H9 (cell line): ENCODE measurements around the gene PTPA. TPM values are rescaled to one million over a fixed set of nuclear protein-coding genes. Genes with fewer than 3 reads are reported as not detected.
"Not testable (repeated sequence)": the region's sequence is repeated elsewhere in the genome, so short reads cannot be mapped to it uniquely, and the experiment has no call there.

ENCODE experiments used
- DNase-seq: peaks from one replicate; pipeline ENCODE4 v3.0.0-alpha.2; 2017
- H2AFZ ChIP-seq: one replicate; pipeline ENCODE4 v1.6.1; 2013; ENCODE audit warnings: mild to moderate bottlenecking, low read length, control low read depth, moderate library complexity
- H2AK5ac ChIP-seq: 2 replicates; pipeline ENCODE4 v1.6.1; 2013; ENCODE audit warnings: low read length, control low read depth, mixed read lengths; ENCODE audit not compliant: insufficient read length
- H2BK120ac ChIP-seq: one replicate; pipeline ENCODE4 v1.6.1; 2013; ENCODE audit warnings: low read depth, mild to moderate bottlenecking, low read length, control low read depth, inconsistent platforms; ENCODE audit not compliant: poor library complexity, severe bottlenecking
- H2BK12ac ChIP-seq: 2 replicates; pipeline ENCODE4 v1.6.1; 2013; ENCODE audit warnings: low read length, control low read depth, mixed read lengths, low read depth; ENCODE audit not compliant: insufficient read length
- H2BK15ac ChIP-seq: 2 replicates; pipeline ENCODE4 v1.6.1; 2013; ENCODE audit warnings: low read depth, low read length, control low read depth
- H2BK20ac ChIP-seq: one replicate; pipeline ENCODE4 v1.6.1; 2013; ENCODE audit warnings: low read depth, mild to moderate bottlenecking, low read length, control low read depth, inconsistent platforms; ENCODE audit not compliant: poor library complexity, severe bottlenecking
- H2BK5ac ChIP-seq: 2 replicates; pipeline ENCODE4 v1.6.1; 2013; ENCODE audit warnings: low read length, control low read depth, mixed read lengths; ENCODE audit not compliant: insufficient read length
- H3K14ac ChIP-seq: 2 replicates; pipeline ENCODE4 v1.6.1; 2013; ENCODE audit warnings: low read length, control low read depth; ENCODE audit not compliant: insufficient read depth
- H3K18ac ChIP-seq: 2 replicates; pipeline ENCODE4 v1.6.1; 2013; ENCODE audit warnings: low read depth, mild to moderate bottlenecking, mixed read lengths, low read length, control low read depth; ENCODE audit not compliant: insufficient read length
- H3K23ac ChIP-seq: 2 replicates; pipeline ENCODE4 v1.6.1; 2013; ENCODE audit warnings: low read length, control low read depth, mixed read lengths, low read depth; ENCODE audit not compliant: insufficient read length
- H3K23me2 ChIP-seq: 2 replicates; pipeline ENCODE4 v1.6.1; 2013; ENCODE audit warnings: low read depth, mild to moderate bottlenecking, mixed read lengths, low read length, control low read depth; ENCODE audit not compliant: insufficient read length, poor library complexity, severe bottlenecking
- H3K27ac ChIP-seq: 2 replicates; pipeline ENCODE4 v1.5.1; 2013; ENCODE audit warnings: low read length, control low read depth, mixed read lengths, low read depth; ENCODE audit not compliant: insufficient read length
- H3K27me3 ChIP-seq: 2 replicates; pipeline ENCODE4 v1.6.1; 2013; ENCODE audit warnings: low read length, control low read depth, inconsistent platforms; ENCODE audit not compliant: insufficient read depth
- H3K4ac ChIP-seq: 2 replicates; pipeline ENCODE4 v1.6.1; 2013; ENCODE audit warnings: low read depth, mild to moderate bottlenecking, control low read depth, inconsistent platforms, low read length, moderate library complexity
- H3K4me1 ChIP-seq: 2 replicates; pipeline ENCODE4 v1.6.1; 2013; ENCODE audit warnings: low read length, control low read depth, inconsistent platforms; ENCODE audit not compliant: insufficient read depth
- H3K4me2 ChIP-seq: 2 replicates; pipeline ENCODE4 v1.6.1; 2013; ENCODE audit warnings: low read length, control low read depth, mixed read lengths; ENCODE audit not compliant: insufficient read length, insufficient read depth
- H3K56ac ChIP-seq: 2 replicates; pipeline ENCODE4 v1.6.1; 2013; ENCODE audit warnings: low read depth, mild to moderate bottlenecking, mixed read lengths, low read length, control low read depth; ENCODE audit not compliant: insufficient read length
- H3K79me1 ChIP-seq: 2 replicates; pipeline ENCODE4 v1.6.1; 2013; ENCODE audit warnings: low read depth, mild to moderate bottlenecking, moderate library complexity, low read length, control low read depth, inconsistent platforms; ENCODE audit not compliant: insufficient read depth, poor library complexity, severe bottlenecking
- H3K79me2 ChIP-seq: 2 replicates; pipeline ENCODE4 v1.6.1; 2013; ENCODE audit warnings: low read length, control low read depth, inconsistent platforms; ENCODE audit not compliant: insufficient read depth
- H3K9ac ChIP-seq: 2 replicates; pipeline ENCODE4 v1.6.1; 2013; ENCODE audit warnings: low read length, control low read depth, mixed read lengths; ENCODE audit not compliant: insufficient read length; ENCODE audit errors: extremely low read depth
- H3K9me3 ChIP-seq: one replicate; pipeline ENCODE4 v1.6.1; 2013; ENCODE audit warnings: low read depth, low read length, inconsistent platforms; ENCODE audit not compliant: control insufficient read depth
- H3T11ph ChIP-seq: one replicate; pipeline ENCODE4 v1.6.1; 2013; ENCODE audit warnings: mild to moderate bottlenecking, low read length, control low read depth, inconsistent platforms
- H4K20me1 ChIP-seq: one replicate; pipeline ENCODE4 v1.6.1; 2013; ENCODE audit not compliant: control insufficient read depth, insufficient read length, insufficient read depth
- H4K5ac ChIP-seq: 2 replicates; pipeline ENCODE4 v1.6.1; 2013; ENCODE audit warnings: low read depth, mild to moderate bottlenecking, mixed read lengths, low read length, control low read depth; ENCODE audit not compliant: insufficient read length
- H4K8ac ChIP-seq: replicated peaks from 2 replicates; pipeline ENCODE4 v1.6.1; 2013; ENCODE audit warnings: low read length, control low read depth, mixed read lengths, low read depth; ENCODE audit not compliant: insufficient read length
- H4K91ac ChIP-seq: 2 replicates; pipeline ENCODE4 v1.6.1; 2013; ENCODE audit warnings: low read depth, mild to moderate bottlenecking, moderate library complexity, mixed read lengths, low read length, control low read depth; ENCODE audit not compliant: insufficient read length
- H3K27ac Mint-ChIP-seq, 3 experiments: 2 replicates in 2 of 3; 3 replicates in 1 of 3; pipeline ENCODE4 v1.8.0; 2020 to 2021; ENCODE audit warnings: mixed read lengths in 3 of 3, mild to moderate bottlenecking in 1 of 3, moderate library complexity in 1 of 3
- H3K27me3 Mint-ChIP-seq: 2 replicates; pipeline ENCODE4 v1.8.0; 2021; ENCODE audit warnings: low read depth, mild to moderate bottlenecking, moderate library complexity, mixed read lengths
- H3K36me3 Mint-ChIP-seq, 3 experiments: 2 replicates in 2 of 3; 3 replicates in 1 of 3; pipeline ENCODE4 v1.8.0; 2020 to 2021; ENCODE audit warnings: low read depth in 3 of 3, mixed read lengths in 3 of 3; ENCODE audit not compliant: insufficient read depth in 1 of 3
- H3K4me1 Mint-ChIP-seq, 2 experiments: 2 replicates each; pipeline ENCODE4 v1.8.0; 2020; ENCODE audit warnings: mixed read lengths in 2 of 2
- H3K4me3 Mint-ChIP-seq, 2 experiments: 2 replicates in 1 of 2; 3 replicates in 1 of 2; pipeline ENCODE4 v1.8.0; 2020 to 2021; ENCODE audit warnings: mild to moderate bottlenecking in 2 of 2, mixed read lengths in 2 of 2, moderate library complexity in 1 of 2
- H3K9me3 Mint-ChIP-seq, 2 experiments: 2 replicates in 1 of 2; 3 replicates in 1 of 2; pipeline ENCODE4 v1.8.0; 2020; ENCODE audit warnings: mild to moderate bottlenecking in 2 of 2, mixed read lengths in 2 of 2, moderate library complexity in 1 of 2
- CTCF ChIP-seq: fragments of 200-600 bp; sonication (generic); conservative IDR thresholded peaks from 3 replicates; pipeline ENCODE4 v1.8.0; 2021; ENCODE audit warnings: antibody characterized with exemption, mild to moderate bottlenecking
- WGBS: extraction: QIAGEN DNeasy Blood & Tissue Kit; methylation state at CpG from one replicate; pipeline ENCODE4 v1.1.7; 2013; ENCODE audit warnings: missing lambda C conversion rate, low lambda C conversion rate, mixed read lengths; ENCODE audit not compliant: insufficient read length; ENCODE audit errors: extremely low coverage; 5-methylcytosine and 5-hydroxymethylcytosine counted together
- total RNA-seq: library from RNA; stranded (reverse); gene quantifications from 2 replicates; pipeline ENCODE4 v1.2.1, GENCODE V29; 2021

PTPA gene
- total RNA-seq, 1 experiment from 2014 or later = 145 TPM

GRCh38 chr9:129187042-129187441 is 75.8 kb downstream of the PTPA start:
- H3K79me1 ChIP-seq = no peaks in the 10 kb centered on the region
- H3T11ph ChIP-seq = no peak overlapping the region
- no peak overlapping the region for H2AFZ ChIP-seq
- no peak for TF ChIP-seq CTCF
- Mint-ChIP-seq H3K27ac (no peak overlapping the region), H3K9me3 (peaks cover 3 to 5% of the 10 kb centered on the region in 2 experiments; a peak in 4 of 5 replicates), H3K4me3 (no peak overlapping the region), H3K36me3 (no peaks in the 10 kb centered on the region; a peak in 1 of 7 replicates), H3K4me1 (peaks cover 7 to 13% of the 10 kb centered on the region in 2 experiments), H3K27me3 (peaks cover 100% of the 10 kb centered on the region)
- H3K18ac ChIP-seq = no peak overlapping the region
- H3K4me1 ChIP-seq = no peaks in the 10 kb centered on the region
- H2BK12ac ChIP-seq = no peak overlapping the region
- no peak overlapping the region for H3K4ac ChIP-seq
- H3K9me3 ChIP-seq = no peaks in the 10 kb centered on the region
- H3K56ac ChIP-seq = no peak overlapping the region
- H2BK120ac ChIP-seq = no peak overlapping the region
- H3K23ac ChIP-seq = no peak overlapping the region
- H4K20me1 ChIP-seq = no peaks in the 10 kb centered on the region
- peaks cover 17% of the 10 kb centered on the region for H3K27me3 ChIP-seq
- no peaks in the 10 kb centered on the region for H3K23me2 ChIP-seq
- no peak overlapping the region for H2BK20ac ChIP-seq
- H3K9ac ChIP-seq = no peak overlapping the region
- no peak overlapping the region for H3K27ac ChIP-seq
- H4K8ac ChIP-seq = no peak overlapping the region
- no peak overlapping the region for H2BK5ac ChIP-seq
- no peak overlapping the region for H3K4me2 ChIP-seq
- no peak overlapping the region for H3K14ac ChIP-seq
- H4K5ac ChIP-seq = no peak overlapping the region
- no peak for DNase-seq
- no peak overlapping the region for H2BK15ac ChIP-seq
- no peaks in the 10 kb centered on the region for H3K79me2 ChIP-seq
- no peak overlapping the region for H2AK5ac ChIP-seq
- H4K91ac ChIP-seq = no peak overlapping the region
- no CpG with 5 or more reads among the region's 1 CpG for WGBS

DNA sequence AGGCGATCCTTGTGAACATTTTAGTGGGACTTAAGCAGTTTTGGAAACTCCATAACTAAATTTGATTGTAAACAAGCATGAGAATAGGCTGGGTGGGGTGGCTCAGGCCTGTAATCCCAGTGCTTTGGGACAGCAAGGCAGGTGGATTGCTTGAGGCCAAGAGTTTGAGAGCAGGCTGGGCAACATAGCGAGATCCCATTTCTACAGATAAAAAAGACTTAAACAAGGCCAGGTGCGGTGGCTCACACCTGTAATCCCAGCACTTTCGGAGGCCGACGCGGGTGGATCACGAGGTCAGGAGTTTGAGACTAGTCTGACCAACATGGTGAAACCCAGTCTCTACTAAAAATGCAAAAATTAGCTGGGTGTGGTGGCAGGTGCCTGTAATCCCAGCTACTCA is 78.8 kb downstream of the PTPA start:
- not testable (repeated sequence) for H4K8ac ChIP-seq, H3K23me2 ChIP-seq, H2BK5ac ChIP-seq, H3K27me3 ChIP-seq, H3K4me2 ChIP-seq, H3K14ac ChIP-seq, H2BK15ac ChIP-seq, H3K4ac ChIP-seq, DNase-seq, H3K36me3 Mint-ChIP-seq, H3K79me2 ChIP-seq, H3K27ac ChIP-seq, H2BK12ac ChIP-seq, H2BK120ac ChIP-seq, H3K79me1 ChIP-seq, H3T11ph ChIP-seq, H3K18ac ChIP-seq, H4K5ac ChIP-seq, H3K4me3 Mint-ChIP-seq, H3K23ac ChIP-seq, H2AK5ac ChIP-seq, H2AFZ ChIP-seq, H2BK20ac ChIP-seq, H3K4me1 ChIP-seq, H3K56ac ChIP-seq, H4K20me1 ChIP-seq, H3K27ac Mint-ChIP-seq, H3K9me3 ChIP-seq, H4K91ac ChIP-seq, H3K9ac ChIP-seq
- Mint-ChIP-seq H3K4me1 (peaks cover 12 to 19% of the 10 kb centered on the region in 2 experiments), H3K9me3 (peaks cover 10 to 11% of the 10 kb centered on the region in 2 experiments; a peak in 4 of 5 replicates), H3K27me3 (peaks cover 100% of the 10 kb centered on the region)
- no CpG with 5 or more reads among the region's 8 CpGs for whole genome bisulfite sequencing
